OCI-LY7 (cell line): ENCODE data around the gene PNPLA6. TPM values are rescaled to one million over a fixed set of nuclear protein-coding genes. Genes with fewer than 3 reads are reported as not detected.

Experiments used
- BruUV-seq: library from RNA; stranded (reverse); fragments of 400-500 nt; replicated peaks from 2 replicates; lab custom pipeline; 2021; lab: Mats Ljungman, UMichigan
- CTCF ChIA-PET: fragments of 300-600 bp; sonication (Branson Sonifier 250); formaldehyde crosslinking; loops from one replicate; lab custom pipeline; 2022; ENCODE audit warnings: antibody characterized with exemption; ENCODE audit not compliant: unreplicated experiment; lab: Charles Lee
- POLR2A ChIA-PET: fragments of 300-600 bp; sonication (Branson Sonifier 250); formaldehyde crosslinking; loops from one replicate; lab custom pipeline; 2022; ENCODE audit warnings: antibody characterized with exemption; lab: Charles Lee
- DNase-seq: peaks from one replicate; pipeline ENCODE4 v3.0.0-alpha.2; 2015; ENCODE audit warnings: low spot score
- H2AFZ ChIP-seq: fragments of 200-600 bp; sonication (generic), shearing (Covaris generic); 2 replicates; pipeline ENCODE4 v1.6.1; 2014; ENCODE audit warnings: mild to moderate bottlenecking, antibody characterized with exemption, low read length, moderate library complexity
- H3K27ac ChIP-seq: fragments of 200-600 bp; sonication (generic); 2 replicates; pipeline ENCODE4 v1.5.1; 2014; ENCODE audit warnings: mixed run types, low read depth, mild to moderate bottlenecking, moderate library complexity, low read length, inconsistent platforms; ENCODE audit not compliant: poor library complexity, severe bottlenecking
- H3K36me3 ChIP-seq: fragments of 200-600 bp; sonication (generic); 2 replicates; pipeline ENCODE4 v1.6.1; 2014; ENCODE audit warnings: mild to moderate bottlenecking, antibody characterized with exemption, low read length, moderate library complexity, mixed read lengths; ENCODE audit not compliant: insufficient read depth
- H3K4me1 ChIP-seq: fragments of 200-600 bp; sonication (generic); 2 replicates; pipeline ENCODE4 v1.5.1; 2014; ENCODE audit warnings: mild to moderate bottlenecking, low read length; ENCODE audit not compliant: insufficient read depth, poor library complexity, severe bottlenecking
- H3K4me2 ChIP-seq: fragments of 200-600 bp; sonication (generic); 2 replicates; pipeline ENCODE4 v1.6.1; 2014; ENCODE audit warnings: mild to moderate bottlenecking, low read length
- H3K4me3 ChIP-seq: fragments of 200-600 bp; sonication (generic); 2 replicates; pipeline ENCODE4 v1.5.1; 2014; ENCODE audit warnings: mild to moderate bottlenecking, low read depth, low read length; ENCODE audit not compliant: poor library complexity, severe bottlenecking
- H3K79me2 ChIP-seq: fragments of 200-600 bp; sonication (generic); 2 replicates; pipeline ENCODE4 v1.6.1; 2016; ENCODE audit warnings: low read depth, mild to moderate bottlenecking, low read length, moderate library complexity, mixed read lengths; ENCODE audit not compliant: insufficient read depth
- H3K9me2 ChIP-seq: fragments of 200-600 bp; sonication (generic); 2 replicates; pipeline ENCODE4 v1.6.1; 2016; ENCODE audit warnings: mild to moderate bottlenecking, low read length, mixed read lengths; ENCODE audit not compliant: insufficient read depth
- H3K9me3 ChIP-seq: fragments of 200-600 bp; sonication (generic); 2 replicates; pipeline ENCODE4 v1.6.1; 2014; ENCODE audit warnings: mild to moderate bottlenecking, mixed run types, low read length, mixed read lengths
- H4K20me1 ChIP-seq: fragments of 200-600 bp; sonication (generic); 2 replicates; pipeline ENCODE4 v1.6.1; 2014; ENCODE audit warnings: mild to moderate bottlenecking, antibody characterized with exemption, low read length, moderate library complexity, mixed read lengths; ENCODE audit not compliant: insufficient read depth
- CTCF ChIP-seq: fragments of 200-600 bp; sonication (generic); conservative IDR thresholded peaks from 2 replicates; pipeline ENCODE4 v1.5.1; 2014; ENCODE audit warnings: mild to moderate bottlenecking, antibody characterized with exemption, low read length, moderate library complexity, mixed read lengths
- EZH2phosphoT487 ChIP-seq: fragments of 200-600 bp; sonication (generic); IDR thresholded peaks from 2 replicates; pipeline ENCODE4 v1.6.1; 2018; ENCODE audit warnings: low read depth, borderline replicate concordance, mild to moderate bottlenecking, mixed run types, antibody characterized with exemption, low read length, moderate library complexity, mixed read lengths
- intact Hi-C: fragments of 100-400 bp; cut with micrococcal nuclease; formaldehyde crosslinking; loops from one replicate; pipeline ENCODE4 v1.10.0; 2022; ENCODE audit not compliant: unreplicated experiment
- total RNA-seq, 2 experiments: library from RNA; depleted of rRNA in 1 of 2; stranded (reverse); fragments of >200 nt in 1 of 2; shearing (Covaris generic) in 1 of 2; gene quantifications; 2 replicates each; pipeline ENCODE4 v1.2.3, GENCODE V29; 2014 to 2022

The PNPLA6 gene
- total RNA-seq, 2 experiments from 2014 or later, result 50.6 to 92.4 TPM

- ChIA-PET POLR2A (no interaction called here), CTCF (no interaction called here)
- H3K4me2 ChIP-seq, result no peak overlapping the region
- no peaks in the 10 kb centered on the region for H4K20me1 ChIP-seq
- H3K4me1 ChIP-seq, result peaks cover 4% of the 10 kb centered on the region
- TF ChIP-seq CTCF (no peak), EZH2phosphoT487 (no peak)
- H2AFZ ChIP-seq, result no peak overlapping the region
- BruUV-seq, result no TSS peak
- no peaks in the 10 kb centered on the region for H3K9me2 ChIP-seq
- no peak for DNase-seq
- intact Hi-C loops, result no loop called here
- H3K79me2 ChIP-seq, result no peaks in the 10 kb centered on the region
- H3K27ac ChIP-seq, result no peak overlapping the region
- no peaks in the 10 kb centered on the region for H3K36me3 ChIP-seq
- no peaks in the 10 kb centered on the region for H3K9me3 ChIP-seq
- no peak overlapping the region for H3K4me3 ChIP-seq
These were observed 43.0 kb upstream of the PNPLA6 start for GRCh38 chr19:7492558-7492957.

GRCh38 chr19:7494416-7495098 is 41.0 kb upstream of the PNPLA6 start:
- Histone ChIP-seq H4K20me1 (no peaks in the 10 kb centered on the region), H3K4me2 (no peak overlapping the region), H3K9me2 (no peaks in the 10 kb centered on the region), H2AFZ (no peak overlapping the region), H3K36me3 (no peaks in the 10 kb centered on the region), H3K4me3 (no peak overlapping the region), H3K4me1 (no peaks in the 10 kb centered on the region), H3K9me3 (no peaks in the 10 kb centered on the region), H3K27ac (no peak overlapping the region), H3K79me2 (no peaks in the 10 kb centered on the region)
- ChIA-PET CTCF (interaction anchor here (0.6 kb wide), 1 partner anchor 213 kb away, joined by 4 read pairs; no protein-coding TSS in a partner anchor), POLR2A (no interaction called here)
- intact Hi-C loops, result no loop called here
- TF ChIP-seq EZH2phosphoT487 (no peak), CTCF (no peak)
- DNase-seq, result no peak
- no TSS peak for BruUV-seq

DNA sequence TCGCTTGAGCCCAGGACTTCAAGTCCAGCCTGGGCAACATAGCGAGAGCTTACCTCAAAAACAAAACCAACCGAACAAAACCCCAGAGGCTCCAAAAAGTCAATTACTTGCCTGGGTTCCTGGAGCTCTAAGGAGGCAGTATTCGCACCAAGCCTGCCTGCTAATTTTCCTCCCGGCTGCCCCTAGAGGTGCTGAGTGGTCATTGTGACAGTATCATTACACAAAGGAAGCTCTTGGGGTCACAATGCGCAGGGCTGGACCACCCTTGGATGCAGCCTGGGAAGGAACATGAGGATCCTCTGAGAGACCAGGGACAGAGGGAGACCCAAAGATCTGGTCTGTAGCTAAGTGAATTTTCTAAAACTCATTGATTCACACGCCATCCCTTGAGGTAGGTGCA is 38.2 kb upstream of the PNPLA6 start:
- CTCF ChIA-PET, result no interaction called here
- H3K4me2 ChIP-seq, result no peak overlapping the region

More for the DNA sequence above, 38.2 kb upstream of the PNPLA6 start:
- Histone ChIP-seq H3K9me3 (no peaks in the 10 kb centered on the region), H3K4me1 (no peaks in the 10 kb centered on the region), H4K20me1 (no peaks in the 10 kb centered on the region), H3K4me3 (no peak overlapping the region), H2AFZ (no peak overlapping the region), H3K36me3 (no peaks in the 10 kb centered on the region), H3K27ac (no peak overlapping the region), H3K79me2 (no peaks in the 10 kb centered on the region), H3K9me2 (no peaks in the 10 kb centered on the region)
- intact Hi-C loops, result no loop called here
- POLR2A ChIA-PET, result interaction anchor here (0.6 to 0.9 kb wide), 2 partner anchors 9 to 278 kb away, joined by 3 read pairs; no protein-coding TSS in a partner anchor
- BruUV-seq, result no TSS peak
- TF ChIP-seq CTCF (peak; percentile 71), EZH2phosphoT487 (no peak)
- DNase-seq, result no peak
